OCI-LY3 (cell line): ENCODE measurements around the gene ATG4B.

Experiments
- CTCF ChIP-seq: fragments of 200-600, 300-600 bp; sonication (generic); IDR thresholded peaks from 2 replicates; pipeline ENCODE4 v1.5.1; 2014; ENCODE audit warnings: antibody characterized with exemption, low read length, low read depth
- EZH2phosphoT487 ChIP-seq: fragments of 200-600 bp; shearing (Covaris generic); IDR thresholded peaks from 2 replicates; pipeline ENCODE4 v1.6.1; 2018; ENCODE audit warnings: antibody characterized with exemption, mixed run types, low read depth

- TF ChIP-seq CTCF: no peak
- no peak for TF ChIP-seq EZH2phosphoT487
Measured at GRCh38 chr2:241678784-241679540, 41.5 kb downstream of the ATG4B start.
